CD4-positive, CD25-positive, alpha-beta regulatory T cell (primary cell): ENCODE data around the gene RAD18. TPM values are rescaled to one million over a fixed set of nuclear protein-coding genes. Genes with fewer than 3 reads are reported as not detected.

Experiments
- ATAC-seq, 2 donors: fragments of 150-1000 bp; cut with Tn5 transposase; one replicate each; pipeline ENCODE4 v1.10.0; 2021; ENCODE audit warnings: low read depth in 2 of 2, moderate number of reproducible peaks in 2 of 2, moderate library complexity in 1 of 2
- DNase-seq, 3 donors: peaks; one replicate each; pipeline versions ENCODE4 v3.0.0 to v3.0.0-alpha.2; 2012 to 2022; ENCODE audit warnings: mixed read lengths in 1 of 3
- H3K27ac ChIP-seq: one replicate; pipeline ENCODE4 v1.7.0; 2013; ENCODE audit warnings: mild to moderate bottlenecking, low read length; ENCODE audit not compliant: insufficient read depth, poor library complexity, severe bottlenecking
- H3K27me3 ChIP-seq: one replicate; pipeline ENCODE4 v1.7.0; 2013; ENCODE audit warnings: low read length; ENCODE audit not compliant: control insufficient read depth, insufficient read depth
- H3K36me3 ChIP-seq: one replicate; pipeline ENCODE4 v1.7.0; 2013; ENCODE audit warnings: mild to moderate bottlenecking, low read length, moderate library complexity; ENCODE audit not compliant: control insufficient read depth, insufficient read depth
- H3K4me1 ChIP-seq: 2 replicates; pipeline ENCODE4 v1.7.0; 2013; ENCODE audit warnings: mild to moderate bottlenecking, low read length; ENCODE audit not compliant: insufficient read depth, control insufficient read depth, poor library complexity, severe bottlenecking
- H3K4me3 ChIP-seq: one replicate; pipeline ENCODE4 v1.7.0; 2013; ENCODE audit warnings: low read depth, mild to moderate bottlenecking, low read length, moderate library complexity
- H3K9me3 ChIP-seq, 2 experiments: 1 replicate in 1 of 2; 2 replicates in 1 of 2; pipeline ENCODE4 v1.7.0; 2013; ENCODE audit warnings: low read length in 2 of 2, mild to moderate bottlenecking in 1 of 2, moderate library complexity in 1 of 2; ENCODE audit not compliant: control insufficient read depth in 2 of 2
- H3K27ac Mint-ChIP-seq, 3 donors: one replicate each; pipeline ENCODE4 v1.8.0; 2020 to 2022; ENCODE audit warnings: mild to moderate bottlenecking in 3 of 3, mixed read lengths in 3 of 3, moderate library complexity in 2 of 3
- H3K27me3 Mint-ChIP-seq: one replicate; pipeline ENCODE4 v1.8.0; 2022; ENCODE audit warnings: mild to moderate bottlenecking, mixed read lengths
- H3K36me3 Mint-ChIP-seq: one replicate; pipeline ENCODE4 v1.8.0; 2020; ENCODE audit warnings: mixed read lengths
- H3K4me1 Mint-ChIP-seq, 4 donors: one replicate each; pipeline ENCODE4 v1.8.0; 2020 to 2022; ENCODE audit warnings: mixed read lengths in 4 of 4, mild to moderate bottlenecking in 1 of 4
- H3K4me3 Mint-ChIP-seq, 4 donors: one replicate each; pipeline ENCODE4 v1.8.0; 2020 to 2022; ENCODE audit warnings: mild to moderate bottlenecking in 4 of 4, mixed read lengths in 4 of 4, moderate library complexity in 3 of 4
- H3K9me3 Mint-ChIP-seq, 7 donors: one replicate each; pipeline ENCODE4 v1.8.0; 2020 to 2022; ENCODE audit warnings: mixed read lengths in 7 of 7, mild to moderate bottlenecking in 3 of 7, moderate library complexity in 2 of 7
- polyA plus RNA-seq, 4 donors: library from polyadenylated mRNA; unstranded; fragments of 300-500 nt; fragmentation: Illumina TruSeq; gene quantifications; one replicate each; pipeline ENCODE4 v1.2.3, GENCODE V29; 2021
- total RNA-seq: library from RNA; stranded (reverse); gene quantifications from one replicate; pipeline ENCODE4 v1.2.3, GENCODE V29; 2022

RAD18 gene
- total and polyA plus RNA-seq, 5 donors from 2014 or later, result 7.8 to 19.8 (median 11.2) TPM

- Histone ChIP-seq H3K9me3 (no peaks in the 10 kb centered on the region), H3K4me1 (peaks cover 6% of the 10 kb centered on the region), H3K36me3 (no peaks in the 10 kb centered on the region), H3K27me3 (no peaks in the 10 kb centered on the region), H3K27ac (no peak overlapping the region), H3K4me3 (no peak overlapping the region)
- Mint-ChIP-seq H3K9me3 (no peaks in the 10 kb centered on the region), H3K27me3 (no peaks in the 10 kb centered on the region), H3K27ac (no peak overlapping the region), H3K4me3 (no peak overlapping the region), H3K36me3 (no peaks in the 10 kb centered on the region), H3K4me1 (peaks cover 0 to 7% (median 2%) of the 10 kb centered on the region in 4 donors)
- ATAC-seq, result no peak
- DNase-seq, result no peak
Measured at GRCh38 chr3:8988791-8989558, 25.7 kb upstream of the RAD18 start.

- peaks cover 6% of the 10 kb centered on the region for H3K4me1 ChIP-seq
- ATAC-seq (no peak), DNase-seq (no peak)
- Mint-ChIP-seq H3K4me1 (peaks cover 0 to 7% (median 2%) of the 10 kb centered on the region in 4 donors), H3K36me3 (no peaks in the 10 kb centered on the region), H3K4me3 (no peak overlapping the region), H3K27me3 (no peaks in the 10 kb centered on the region), H3K27ac (peak overlapping the region in 1 of 3 donors; percentile 32), H3K9me3 (no peaks in the 10 kb centered on the region)
- H3K36me3 ChIP-seq, result no peaks in the 10 kb centered on the region
- H3K9me3 ChIP-seq, result no peaks in the 10 kb centered on the region
- H3K4me3 ChIP-seq, result no peak overlapping the region
- no peak overlapping the region for H3K27ac ChIP-seq
- no peaks in the 10 kb centered on the region for H3K27me3 ChIP-seq
Measured at GRCh38 chr3:8988384-8988655, 25.0 kb upstream of the RAD18 start.

DNA sequence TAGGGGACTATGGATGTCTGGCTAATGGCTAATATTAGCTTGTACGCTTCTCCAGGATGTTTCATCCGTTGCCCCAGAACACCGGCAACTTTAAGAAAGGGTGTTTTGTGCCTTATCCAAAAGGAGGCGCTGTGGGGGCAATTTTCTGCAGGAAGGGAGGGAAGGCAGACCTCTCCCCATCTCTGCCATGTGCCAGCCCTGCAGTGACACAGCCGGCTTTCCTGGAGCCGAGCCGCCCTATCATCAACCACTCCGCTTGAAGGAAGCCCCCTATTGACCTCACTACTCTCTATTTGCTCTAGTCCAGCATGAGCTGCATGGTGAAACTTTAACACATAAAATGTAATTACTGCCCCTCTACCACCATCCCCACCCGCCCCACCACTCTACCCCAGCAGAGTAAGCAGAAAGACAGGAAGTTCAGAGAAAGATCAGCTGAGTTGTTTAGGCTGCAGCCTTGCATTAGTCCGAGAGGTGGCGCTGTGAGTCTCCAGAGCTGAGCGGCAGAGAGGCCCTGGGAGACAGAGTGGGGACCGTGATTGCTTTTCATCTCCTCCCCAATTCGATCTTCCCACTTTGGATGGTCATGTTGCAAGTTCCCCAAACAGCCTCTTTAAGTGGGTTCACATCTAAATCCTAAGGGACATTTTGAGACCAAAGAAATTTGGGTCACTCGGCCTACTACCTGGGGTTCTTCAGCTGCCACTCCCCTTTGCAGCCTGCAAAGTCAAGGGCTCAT, 24.5 kb upstream of the RAD18 start:
- Histone ChIP-seq H3K27me3 (no peaks in the 10 kb centered on the region), H3K27ac (no peak overlapping the region), H3K4me3 (no peak overlapping the region), H3K36me3 (no peaks in the 10 kb centered on the region), H3K4me1 (peaks cover 6% of the 10 kb centered on the region), H3K9me3 (no peaks in the 10 kb centered on the region)
- DNase-seq (peak; percentile 28 to 74 (median 58)), ATAC-seq (peak; percentile 75 to 78)
- no peaks in the 10 kb centered on the region for H3K36me3 Mint-ChIP-seq
- H3K9me3 Mint-ChIP-seq, result no peaks in the 10 kb centered on the region
- H3K4me3 Mint-ChIP-seq, result peak overlapping the region in 1 of 4 donors; percentile 76
- peak overlapping the region in 2 of 3 donors; percentile 11 to 32 for H3K27ac Mint-ChIP-seq
- no peaks in the 10 kb centered on the region for H3K27me3 Mint-ChIP-seq
- peaks cover 0 to 7% (median 2%) of the 10 kb centered on the region in 4 donors for H3K4me1 Mint-ChIP-seq

DNA sequence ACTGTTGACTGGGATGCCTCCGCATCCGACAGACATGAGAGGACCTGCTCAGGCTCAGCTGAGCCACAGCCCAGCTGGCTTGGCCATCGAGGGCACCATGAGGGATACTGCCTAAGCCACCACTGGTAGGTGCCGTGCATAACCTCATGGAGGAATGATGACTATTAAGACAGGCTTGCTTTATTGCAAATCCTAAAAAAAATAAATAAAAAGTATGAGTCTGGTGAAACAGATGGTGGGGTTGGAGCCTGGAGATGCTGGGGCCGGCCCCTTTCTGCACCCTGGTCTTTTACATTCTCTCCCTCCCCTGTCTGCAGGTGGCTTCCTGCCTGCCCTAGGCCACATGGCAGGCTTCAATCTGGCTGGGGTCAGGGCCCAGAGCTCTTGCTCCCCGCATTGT, 24.0 kb upstream of the RAD18 start:
- Histone ChIP-seq H3K36me3 (no peaks in the 10 kb centered on the region), H3K4me3 (no peak overlapping the region), H3K27ac (no peak overlapping the region), H3K4me1 (peaks cover 6% of the 10 kb centered on the region), H3K9me3 (no peaks in the 10 kb centered on the region), H3K27me3 (no peaks in the 10 kb centered on the region)
- ATAC-seq, result no peak
- Mint-ChIP-seq H3K9me3 (no peaks in the 10 kb centered on the region), H3K4me1 (peaks cover 0 to 7% (median 2%) of the 10 kb centered on the region in 4 donors), H3K36me3 (no peaks in the 10 kb centered on the region), H3K27me3 (no peaks in the 10 kb centered on the region), H3K27ac (no peak overlapping the region), H3K4me3 (no peak overlapping the region)
- DNase-seq, result no peak

- peaks cover 0 to 7% (median 2%) of the 10 kb centered on the region in 4 donors for H3K4me1 Mint-ChIP-seq
- DNase-seq, result no peak
- Histone ChIP-seq H3K4me1 (peaks cover 6% of the 10 kb centered on the region), H3K27me3 (no peaks in the 10 kb centered on the region), H3K9me3 (no peaks in the 10 kb centered on the region), H3K36me3 (no peaks in the 10 kb centered on the region), H3K27ac (no peak overlapping the region), H3K4me3 (no peak overlapping the region)
- no peaks in the 10 kb centered on the region for H3K36me3 Mint-ChIP-seq
- ATAC-seq, result no peak
- H3K27ac Mint-ChIP-seq, result no peak overlapping the region
- no peaks in the 10 kb centered on the region for H3K27me3 Mint-ChIP-seq
- H3K4me3 Mint-ChIP-seq, result no peak overlapping the region
- no peaks in the 10 kb centered on the region for H3K9me3 Mint-ChIP-seq
Measured at GRCh38 chr3:8986741-8987140, 23.5 kb upstream of the RAD18 start.

DNA sequence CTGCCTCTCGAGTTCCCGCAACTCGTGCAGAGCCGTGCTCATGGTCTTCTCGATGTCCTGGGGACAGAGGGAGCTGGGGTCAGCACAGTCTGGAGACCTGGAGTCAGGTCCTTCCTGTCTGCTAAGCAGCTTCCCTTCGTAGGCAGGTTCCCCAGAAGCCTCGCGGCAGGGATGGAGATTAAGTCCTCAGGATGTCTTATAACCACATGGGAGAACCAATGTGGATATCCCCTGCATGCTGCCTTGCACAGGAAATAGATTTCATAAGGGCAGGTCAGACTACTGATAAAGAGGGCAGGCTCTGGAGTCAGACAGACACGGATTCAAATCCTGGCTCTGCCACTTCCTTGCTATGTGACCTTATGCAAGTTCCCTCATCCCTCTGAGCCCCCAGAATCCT, 22.6 kb upstream of the RAD18 start:
- ATAC-seq (no peak), DNase-seq (no peak)
- Mint-ChIP-seq H3K4me3 (no peak overlapping the region), H3K27me3 (no peaks in the 10 kb centered on the region), H3K36me3 (no peaks in the 10 kb centered on the region), H3K4me1 (peaks cover 0 to 7% (median 2%) of the 10 kb centered on the region in 4 donors), H3K9me3 (no peaks in the 10 kb centered on the region), H3K27ac (no peak overlapping the region)
- Histone ChIP-seq H3K4me3 (no peak overlapping the region), H3K27ac (no peak overlapping the region), H3K27me3 (no peaks in the 10 kb centered on the region), H3K9me3 (no peaks in the 10 kb centered on the region), H3K4me1 (peaks cover 6% of the 10 kb centered on the region), H3K36me3 (no peaks in the 10 kb centered on the region)

- DNase-seq (no peak), ATAC-seq (no peak)
- H3K4me3 ChIP-seq, result no peak overlapping the region
- H3K9me3 ChIP-seq, result no peaks in the 10 kb centered on the region
- H3K4me1 ChIP-seq, result peaks cover 6% of the 10 kb centered on the region
- H3K36me3 ChIP-seq, result no peaks in the 10 kb centered on the region
- no peaks in the 10 kb centered on the region for H3K27me3 Mint-ChIP-seq
- no peak overlapping the region for H3K27ac ChIP-seq
- no peak overlapping the region for H3K27ac Mint-ChIP-seq
- H3K4me1 Mint-ChIP-seq, result peaks cover 0 to 7% (median 2%) of the 10 kb centered on the region in 4 donors
- H3K4me3 Mint-ChIP-seq, result no peak overlapping the region
- H3K9me3 Mint-ChIP-seq, result no peaks in the 10 kb centered on the region
- H3K27me3 ChIP-seq, result no peaks in the 10 kb centered on the region
- no peaks in the 10 kb centered on the region for H3K36me3 Mint-ChIP-seq
Measured at GRCh38 chr3:8985411-8985831, 22.1 kb upstream of the RAD18 start.
